Memory B cell (primary cell): ENCODE data around the gene ZG16B.

Experiments used
- ATAC-seq: fragments of 150-1000 bp; cut with Tn5 transposase; 2 replicates; pipeline ENCODE4 v1.10.0; 2021; ENCODE audit warnings: low read depth, mild to moderate bottlenecking, moderate library complexity
- DNase-seq, 2 donors: peaks; one replicate each; pipeline ENCODE4 v3.0.0; 2022; ENCODE audit warnings: low spot score in 2 of 2
- H3K27ac Mint-ChIP-seq: one replicate; pipeline ENCODE4 v1.8.0; 2022; ENCODE audit warnings: mild to moderate bottlenecking, moderate library complexity, mixed read lengths
- H3K27me3 Mint-ChIP-seq: one replicate; pipeline ENCODE4 v1.8.0; 2022; ENCODE audit warnings: mixed read lengths
- H3K36me3 Mint-ChIP-seq: one replicate; pipeline ENCODE4 v1.8.0; 2022; ENCODE audit warnings: mild to moderate bottlenecking, mixed read lengths
- H3K4me1 Mint-ChIP-seq: one replicate; pipeline ENCODE4 v1.8.0; 2022; ENCODE audit warnings: mixed read lengths
- H3K4me3 Mint-ChIP-seq: one replicate; pipeline ENCODE4 v1.8.0; 2022; ENCODE audit warnings: mild to moderate bottlenecking, moderate library complexity, mixed read lengths
- H3K9me3 Mint-ChIP-seq: one replicate; pipeline ENCODE4 v1.8.0; 2022; ENCODE audit warnings: mixed read lengths

The ZG16B gene

GRCh38 chr16:2839650-2840450 lies 9.7 kb downstream of the ZG16B start:
- Mint-ChIP-seq H3K4me3 (no peak overlapping the region), H3K27ac (no peak overlapping the region), H3K4me1 (peaks cover 8% of the 10 kb centered on the region), H3K27me3 (peaks cover 17% of the 10 kb centered on the region), H3K36me3 (no peaks in the 10 kb centered on the region), H3K9me3 (no peaks in the 10 kb centered on the region)
- no peak for ATAC-seq
- no peak for DNase-seq

GRCh38 chr16:2840914-2841313 lies 10.8 kb downstream of the ZG16B start:
- Mint-ChIP-seq H3K9me3 (no peaks in the 10 kb centered on the region), H3K4me1 (peaks cover 8% of the 10 kb centered on the region), H3K36me3 (peaks cover 2% of the 10 kb centered on the region), H3K27me3 (peaks cover 14% of the 10 kb centered on the region), H3K4me3 (no peak overlapping the region), H3K27ac (no peak overlapping the region)
- DNase-seq (no peak), ATAC-seq (no peak)

GRCh38 chr16:2841606-2842339 lies 11.7 kb downstream of the ZG16B start:
- peaks cover 8% of the 10 kb centered on the region for H3K4me1 Mint-ChIP-seq
- H3K36me3 Mint-ChIP-seq: peaks cover 2% of the 10 kb centered on the region
- H3K27ac Mint-ChIP-seq: no peak overlapping the region
- H3K4me3 Mint-ChIP-seq: no peak overlapping the region
- peaks cover 12% of the 10 kb centered on the region for H3K27me3 Mint-ChIP-seq
- DNase-seq (no peak), ATAC-seq (no peak)
- H3K9me3 Mint-ChIP-seq: no peaks in the 10 kb centered on the region

GRCh38 chr16:2842340-2843000 lies 12.4 kb downstream of the ZG16B start:
- Mint-ChIP-seq H3K27ac (no peak overlapping the region), H3K4me3 (no peak overlapping the region), H3K4me1 (peaks cover 3% of the 10 kb centered on the region), H3K36me3 (peaks cover 2% of the 10 kb centered on the region), H3K27me3 (peaks cover 10% of the 10 kb centered on the region), H3K9me3 (peaks cover 2% of the 10 kb centered on the region)
- DNase-seq (no peak), ATAC-seq (no peak)

- peaks cover 2% of the 10 kb centered on the region for H3K9me3 Mint-ChIP-seq
- peaks cover 2% of the 10 kb centered on the region for H3K36me3 Mint-ChIP-seq
- no peak overlapping the region for H3K27ac Mint-ChIP-seq
- peaks cover 2% of the 10 kb centered on the region for H3K4me1 Mint-ChIP-seq
- H3K27me3 Mint-ChIP-seq: peaks cover 5% of the 10 kb centered on the region
- ATAC-seq (no peak), DNase-seq (no peak)
- no peak overlapping the region for H3K4me3 Mint-ChIP-seq
Observed at GRCh38 chr16:2843526-2843925, 13.4 kb downstream of the ZG16B start.

GRCh38 chr16:2845116-2845515 lies 15.0 kb downstream of the ZG16B start:
- Mint-ChIP-seq H3K4me1 (peaks cover 2% of the 10 kb centered on the region), H3K27me3 (peaks cover 14% of the 10 kb centered on the region), H3K36me3 (peaks cover 2% of the 10 kb centered on the region), H3K4me3 (no peak overlapping the region), H3K9me3 (peaks cover 2% of the 10 kb centered on the region), H3K27ac (no peak overlapping the region)
- ATAC-seq: no peak
- no peak for DNase-seq

GRCh38 chr16:2846511-2847310 lies 16.6 kb downstream of the ZG16B start:
- no peak overlapping the region for H3K4me3 Mint-ChIP-seq
- no peak for DNase-seq
- H3K36me3 Mint-ChIP-seq: peaks cover 2% of the 10 kb centered on the region
- no peak for ATAC-seq
- peaks cover 21% of the 10 kb centered on the region for H3K27me3 Mint-ChIP-seq
- H3K4me1 Mint-ChIP-seq: no peaks in the 10 kb centered on the region
- H3K27ac Mint-ChIP-seq: no peak overlapping the region
- peaks cover 2% of the 10 kb centered on the region for H3K9me3 Mint-ChIP-seq

- ATAC-seq (no peak), DNase-seq (no peak)
- H3K27ac Mint-ChIP-seq: no peak overlapping the region
- H3K9me3 Mint-ChIP-seq: peaks cover 4% of the 10 kb centered on the region
- no peaks in the 10 kb centered on the region for H3K4me1 Mint-ChIP-seq
- peaks cover 2% of the 10 kb centered on the region for H3K36me3 Mint-ChIP-seq
- H3K4me3 Mint-ChIP-seq: no peak overlapping the region
- H3K27me3 Mint-ChIP-seq: peaks cover 22% of the 10 kb centered on the region
Observed at GRCh38 chr16:2848933-2849725, 19.0 kb downstream of the ZG16B start.

GRCh38 chr16:2852003-2852730 lies 22.1 kb downstream of the ZG16B start:
- Mint-ChIP-seq H3K27ac (no peak overlapping the region), H3K4me3 (no peak overlapping the region), H3K9me3 (peaks cover 10% of the 10 kb centered on the region), H3K36me3 (peaks cover 3% of the 10 kb centered on the region), H3K27me3 (peaks cover 30% of the 10 kb centered on the region), H3K4me1 (peaks cover 4% of the 10 kb centered on the region)
- ATAC-seq (no peak), DNase-seq (no peak)

GRCh38 chr16:2852731-2853507 lies 22.8 kb downstream of the ZG16B start:
- H3K4me1 Mint-ChIP-seq: peaks cover 8% of the 10 kb centered on the region
- DNase-seq: no peak
- peaks cover 32% of the 10 kb centered on the region for H3K27me3 Mint-ChIP-seq
- H3K9me3 Mint-ChIP-seq: peaks cover 9% of the 10 kb centered on the region
- no peak overlapping the region for H3K27ac Mint-ChIP-seq
- no peak for ATAC-seq
- peaks cover 5% of the 10 kb centered on the region for H3K36me3 Mint-ChIP-seq
- no peak overlapping the region for H3K4me3 Mint-ChIP-seq

- H3K27ac Mint-ChIP-seq: no peak overlapping the region
- ATAC-seq (no peak), DNase-seq (no peak)
- H3K9me3 Mint-ChIP-seq: peaks cover 9% of the 10 kb centered on the region
- H3K36me3 Mint-ChIP-seq: peaks cover 5% of the 10 kb centered on the region
- H3K4me1 Mint-ChIP-seq: peaks cover 8% of the 10 kb centered on the region
- no peak overlapping the region for H3K4me3 Mint-ChIP-seq
- H3K27me3 Mint-ChIP-seq: peaks cover 32% of the 10 kb centered on the region
Observed at GRCh38 chr16:2853531-2854073, 23.5 kb downstream of the ZG16B start.
